ENCODE measurements around the gene EGLN3. TPM values are rescaled to one million over a fixed set of nuclear protein-coding genes. Genes with fewer than 3 reads are reported as not detected.

EGLN3 gene
- polyA plus RNA-seq, 4 donors = 13.1 to 40.5 (median 25.5) TPM

DNA sequence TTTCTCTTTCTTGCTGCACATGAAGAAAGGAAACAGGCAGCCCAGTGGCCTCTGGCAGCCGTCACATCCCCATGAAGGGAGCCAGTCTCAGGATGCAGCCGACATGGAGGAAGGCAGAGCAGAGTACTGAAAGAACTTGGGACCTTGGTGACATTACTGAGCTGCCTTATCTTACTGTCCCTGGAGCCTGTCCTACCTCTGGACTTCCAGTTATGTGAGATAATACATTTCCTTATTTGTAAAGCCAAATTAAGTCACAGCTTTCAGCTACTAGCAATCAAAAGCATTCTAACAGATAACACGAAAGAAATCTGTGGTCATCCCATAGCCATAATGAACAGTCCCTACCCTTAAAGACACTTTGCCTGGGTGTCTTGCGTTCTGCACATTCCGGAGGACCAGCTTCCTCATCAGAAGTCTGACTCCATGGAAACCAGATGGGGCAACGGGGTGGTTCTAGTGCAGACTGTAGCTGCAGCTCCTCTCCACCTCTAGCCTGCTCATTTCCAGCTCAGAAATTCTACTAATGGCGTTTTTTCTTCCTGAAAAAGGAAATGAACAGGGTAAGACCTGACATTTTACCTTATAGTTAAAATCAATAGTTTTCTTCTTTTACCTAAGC, 7.8 kb upstream of the EGLN3 start:
- WGBS, 3 donors = 68 to 81% (median 69%) methylated on average over 7 of the region's 7 CpGs
- H3K4me3 ChIP-seq (ENCODE audit: low read depth in 1 of 3, low read length in 3 of 3) = no peak overlapping the region
- H3K27me3 ChIP-seq (ENCODE audit: control insufficient read depth in 3 of 3, insufficient read depth in 3 of 3, low read length in 3 of 3) = no peaks in the 10 kb centered on the region
- FAIRE-seq = no peak
- H3K4me1 ChIP-seq (ENCODE audit: control insufficient read depth in 3 of 3, insufficient read depth in 2 of 3, low read depth in 1 of 3, low read length in 2 of 3) = peaks cover 0 to 2% (median 0%) of the 10 kb centered on the region in 3 donors
- peak in 1 of 2 donors; percentile 77 for DNase-seq
- H3K36me3 ChIP-seq (ENCODE audit: control insufficient read depth in 3 of 3, insufficient read depth in 2 of 3, low read depth in 1 of 3, low read length in 3 of 3) = no peaks in the 10 kb centered on the region
- no peaks in the 10 kb centered on the region for H3K9me3 ChIP-seq (ENCODE audit: control insufficient read depth in 2 of 2, insufficient read depth in 1 of 2, low read depth in 1 of 2, low read length in 1 of 2)
- H3K27ac ChIP-seq (ENCODE audit: low read depth in 1 of 3, low read length in 2 of 3) = no peak overlapping the region

DNA sequence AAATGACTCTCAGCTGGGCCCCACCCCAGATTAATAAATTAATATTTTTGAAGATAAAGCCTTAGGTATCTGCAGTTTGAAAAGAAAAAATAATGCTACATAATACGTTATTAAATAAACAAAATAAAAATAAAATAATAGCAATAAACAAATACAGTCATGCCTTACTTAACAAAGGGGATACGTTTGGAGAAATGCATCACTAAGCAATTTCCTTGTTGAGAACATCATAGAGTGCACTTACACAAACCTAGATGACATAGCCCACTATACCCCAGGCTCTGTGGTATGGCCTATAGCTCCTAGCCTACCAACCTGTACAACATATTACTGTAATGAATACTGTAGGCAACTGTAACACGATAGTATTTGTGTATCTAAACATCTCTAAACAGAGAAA, 7.1 kb upstream of the EGLN3 start:
- DNase-seq (no peak), FAIRE-seq (no peak)
- no peaks in the 10 kb centered on the region for H3K36me3 ChIP-seq (ENCODE audit: control insufficient read depth in 3 of 3, insufficient read depth in 2 of 3, low read depth in 1 of 3, low read length in 3 of 3)
- WGBS, 3 donors = 69 to 88% (median 74%) methylated on average over 3 of the region's 3 CpGs
- no peak overlapping the region for H3K27ac ChIP-seq (ENCODE audit: low read depth in 1 of 3, low read length in 2 of 3)
- H3K27me3 ChIP-seq (ENCODE audit: control insufficient read depth in 3 of 3, insufficient read depth in 3 of 3, low read length in 3 of 3) = no peaks in the 10 kb centered on the region
- H3K4me1 ChIP-seq (ENCODE audit: control insufficient read depth in 3 of 3, insufficient read depth in 2 of 3, low read depth in 1 of 3, low read length in 2 of 3) = peaks cover 0 to 2% (median 0%) of the 10 kb centered on the region in 3 donors
- H3K9me3 ChIP-seq (ENCODE audit: control insufficient read depth in 2 of 2, insufficient read depth in 1 of 2, low read depth in 1 of 2, low read length in 1 of 2) = no peaks in the 10 kb centered on the region
- no peak overlapping the region for H3K4me3 ChIP-seq (ENCODE audit: low read depth in 1 of 3, low read length in 3 of 3)

DNA sequence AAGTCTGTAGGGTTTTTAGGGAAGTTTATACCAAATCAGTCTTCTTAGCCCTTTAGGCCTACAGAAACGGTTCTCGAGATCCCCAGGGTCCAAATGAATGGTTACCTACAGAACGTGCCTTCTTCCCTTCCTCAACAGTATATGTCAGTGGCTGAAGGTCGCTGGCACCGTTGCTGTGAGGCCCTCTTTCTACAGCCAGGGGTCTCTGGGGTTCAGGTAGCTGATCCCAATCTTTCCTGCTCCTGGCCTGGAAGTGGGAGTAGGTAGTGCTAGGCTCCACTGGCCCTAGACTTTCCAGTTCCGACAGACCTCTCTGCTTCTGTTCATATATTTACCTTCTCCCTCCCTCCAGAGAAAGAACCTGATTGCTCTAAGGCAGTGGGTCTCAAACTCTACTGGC, 6.4 kb upstream of the EGLN3 start:
- DNase-seq (no peak), FAIRE-seq (no peak)
- H3K4me3 ChIP-seq (ENCODE audit: low read depth in 1 of 3, low read length in 3 of 3) = no peak overlapping the region

DNA sequence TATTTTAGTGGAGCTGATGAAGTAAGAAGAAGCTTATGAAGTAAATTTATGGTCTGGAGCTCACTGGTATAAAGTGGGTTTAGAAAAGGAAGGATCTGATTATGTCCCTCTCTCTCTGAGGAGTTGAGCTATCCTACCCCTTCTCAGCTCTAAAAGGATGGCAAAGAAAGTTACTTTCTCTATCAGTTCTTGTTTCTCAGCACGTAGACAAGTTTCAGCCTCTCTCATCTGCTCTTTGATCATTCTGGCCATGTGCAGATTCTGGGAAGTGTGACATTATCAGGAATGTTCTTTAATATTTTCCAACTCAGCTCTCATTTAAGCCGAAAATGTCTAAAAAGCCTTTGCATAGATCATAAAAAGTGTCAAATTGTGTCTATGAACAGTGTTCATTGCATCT, 5.8 kb upstream of the EGLN3 start:
- WGBS, 3 donors = 71 to 82% (median 74%) methylated on average over 2 of the region's 2 CpGs
- no peaks in the 10 kb centered on the region for H3K36me3 ChIP-seq (ENCODE audit: control insufficient read depth in 3 of 3, insufficient read depth in 2 of 3, low read depth in 1 of 3, low read length in 3 of 3)
- FAIRE-seq = no peak

More for the DNA sequence above, 6.4 kb upstream of the EGLN3 start:
- WGBS, 3 donors = 88 to 92% (median 89%) methylated on average over 6 of the region's 6 CpGs
- H3K4me1 ChIP-seq (ENCODE audit: control insufficient read depth in 3 of 3, insufficient read depth in 2 of 3, low read depth in 1 of 3, low read length in 2 of 3) = peaks cover 0 to 2% (median 0%) of the 10 kb centered on the region in 3 donors
- H3K9me3 ChIP-seq (ENCODE audit: control insufficient read depth in 2 of 2, insufficient read depth in 1 of 2, low read depth in 1 of 2, low read length in 1 of 2) = no peaks in the 10 kb centered on the region
- no peaks in the 10 kb centered on the region for H3K27me3 ChIP-seq (ENCODE audit: control insufficient read depth in 3 of 3, insufficient read depth in 3 of 3, low read length in 3 of 3)
- H3K36me3 ChIP-seq (ENCODE audit: control insufficient read depth in 3 of 3, insufficient read depth in 2 of 3, low read depth in 1 of 3, low read length in 3 of 3) = no peaks in the 10 kb centered on the region
- no peak overlapping the region for H3K27ac ChIP-seq (ENCODE audit: low read depth in 1 of 3, low read length in 2 of 3)

DNA sequence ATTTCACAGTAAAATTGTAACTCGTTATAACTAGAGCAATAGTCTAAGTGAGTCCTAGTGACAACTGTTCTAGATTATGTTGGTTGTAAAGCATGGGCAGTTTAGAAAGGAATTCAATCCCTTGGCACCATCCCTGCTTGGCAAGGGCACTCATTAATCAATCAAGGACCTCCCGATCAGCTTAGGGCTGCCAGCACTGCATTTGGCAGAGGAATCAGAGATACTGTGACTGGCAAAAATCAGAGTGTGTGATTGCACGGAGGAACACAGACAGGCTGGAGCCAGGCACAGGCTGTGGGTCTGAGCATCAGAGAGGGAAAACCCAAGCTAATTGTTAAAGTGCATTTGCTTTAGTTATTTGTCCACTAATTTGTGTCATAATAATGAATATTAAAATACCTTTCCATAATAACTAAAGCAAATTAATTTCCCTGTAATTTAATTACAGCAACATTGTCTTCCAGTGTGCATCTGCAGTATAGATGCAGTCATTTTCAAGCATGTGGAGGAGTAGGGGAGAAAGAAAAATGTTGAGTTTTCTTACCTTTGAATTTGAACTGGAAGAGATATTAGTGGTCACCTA, 3.2 kb upstream of the EGLN3 start:
- H3K27ac ChIP-seq (ENCODE audit: low read depth in 1 of 3, low read length in 2 of 3) = no peak overlapping the region
- H3K27me3 ChIP-seq (ENCODE audit: control insufficient read depth in 3 of 3, insufficient read depth in 3 of 3, low read length in 3 of 3) = no peaks in the 10 kb centered on the region
- H3K4me1 ChIP-seq (ENCODE audit: control insufficient read depth in 3 of 3, insufficient read depth in 2 of 3, low read depth in 1 of 3, low read length in 2 of 3) = peaks cover 0 to 8% (median 0%) of the 10 kb centered on the region in 3 donors
- no peaks in the 10 kb centered on the region for H3K36me3 ChIP-seq (ENCODE audit: control insufficient read depth in 3 of 3, insufficient read depth in 2 of 3, low read depth in 1 of 3, low read length in 3 of 3)
- 13 to 45% (median 20%) methylated on average over 3 of the region's 3 CpGs for WGBS, 3 donors
- DNase-seq = no peak
- no peak for FAIRE-seq
- H3K9me3 ChIP-seq (ENCODE audit: control insufficient read depth in 2 of 2, insufficient read depth in 1 of 2, low read depth in 1 of 2, low read length in 1 of 2) = no peaks in the 10 kb centered on the region
- no peak overlapping the region for H3K4me3 ChIP-seq (ENCODE audit: low read depth in 1 of 3, low read length in 3 of 3)

More for the DNA sequence above, 5.8 kb upstream of the EGLN3 start:
- DNase-seq = no peak
- no peaks in the 10 kb centered on the region for H3K27me3 ChIP-seq (ENCODE audit: control insufficient read depth in 3 of 3, insufficient read depth in 3 of 3, low read length in 3 of 3)
- no peak overlapping the region for H3K4me3 ChIP-seq (ENCODE audit: low read depth in 1 of 3, low read length in 3 of 3)
- H3K27ac ChIP-seq (ENCODE audit: low read depth in 1 of 3, low read length in 2 of 3) = no peak overlapping the region
- H3K4me1 ChIP-seq (ENCODE audit: control insufficient read depth in 3 of 3, insufficient read depth in 2 of 3, low read depth in 1 of 3, low read length in 2 of 3) = peaks cover 0 to 3% (median 0%) of the 10 kb centered on the region in 3 donors
- no peaks in the 10 kb centered on the region for H3K9me3 ChIP-seq (ENCODE audit: control insufficient read depth in 2 of 2, insufficient read depth in 1 of 2, low read depth in 1 of 2, low read length in 1 of 2)

GRCh38 chr14:33952541-33952940, 1.7 kb upstream of the EGLN3 start:
- DNase-seq (no peak), FAIRE-seq (no peak)
- no peaks in the 10 kb centered on the region for H3K9me3 ChIP-seq (ENCODE audit: control insufficient read depth in 2 of 2, insufficient read depth in 1 of 2, low read depth in 1 of 2, low read length in 1 of 2)
- H3K27me3 ChIP-seq (ENCODE audit: control insufficient read depth in 3 of 3, insufficient read depth in 3 of 3, low read length in 3 of 3) = no peaks in the 10 kb centered on the region
- no peak overlapping the region for H3K27ac ChIP-seq (ENCODE audit: low read depth in 1 of 3, low read length in 2 of 3)
- H3K4me3 ChIP-seq (ENCODE audit: low read depth in 1 of 3, low read length in 3 of 3) = no peak overlapping the region
- H3K36me3 ChIP-seq (ENCODE audit: control insufficient read depth in 3 of 3, insufficient read depth in 2 of 3, low read depth in 1 of 3, low read length in 3 of 3) = no peaks in the 10 kb centered on the region
- 46 to 72% (median 50%) methylated on average over 1 of the region's 1 CpG for WGBS, 3 donors
- H3K4me1 ChIP-seq (ENCODE audit: control insufficient read depth in 3 of 3, insufficient read depth in 2 of 3, low read depth in 1 of 3, low read length in 2 of 3) = peaks cover 0 to 10% (median 0%) of the 10 kb centered on the region in 3 donors

DNA sequence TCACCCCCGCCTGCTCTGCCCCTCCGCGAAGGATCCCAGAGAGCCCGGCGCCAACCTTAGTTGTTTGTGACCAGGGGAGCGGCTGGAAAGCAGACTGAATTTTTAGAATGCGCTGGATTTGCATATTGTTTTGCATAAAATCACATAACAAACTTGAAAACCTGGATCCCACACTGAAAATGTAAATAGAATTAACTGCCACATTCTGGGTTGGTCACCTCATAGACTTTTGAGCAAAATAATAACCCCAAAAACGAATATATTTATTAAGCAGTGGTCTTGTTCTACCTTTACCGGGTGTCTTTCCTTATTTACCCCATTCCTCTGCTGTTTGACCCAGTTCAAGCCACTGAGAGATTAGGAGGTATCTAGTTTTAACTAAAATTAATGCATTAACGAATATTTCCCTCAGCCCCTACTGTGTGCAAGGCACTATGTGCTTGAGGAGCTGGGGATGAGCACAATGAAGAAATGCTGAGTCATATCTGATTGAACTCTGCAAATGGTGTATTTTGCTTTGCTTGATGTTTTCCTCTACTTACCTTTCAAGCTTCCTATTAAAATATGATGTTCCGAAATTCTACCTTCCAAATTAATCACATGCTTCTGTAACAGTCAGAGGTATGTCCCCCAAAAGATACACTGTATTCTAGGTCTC, 438 bp upstream of the EGLN3 start:
- FAIRE-seq = no peak

DNA sequence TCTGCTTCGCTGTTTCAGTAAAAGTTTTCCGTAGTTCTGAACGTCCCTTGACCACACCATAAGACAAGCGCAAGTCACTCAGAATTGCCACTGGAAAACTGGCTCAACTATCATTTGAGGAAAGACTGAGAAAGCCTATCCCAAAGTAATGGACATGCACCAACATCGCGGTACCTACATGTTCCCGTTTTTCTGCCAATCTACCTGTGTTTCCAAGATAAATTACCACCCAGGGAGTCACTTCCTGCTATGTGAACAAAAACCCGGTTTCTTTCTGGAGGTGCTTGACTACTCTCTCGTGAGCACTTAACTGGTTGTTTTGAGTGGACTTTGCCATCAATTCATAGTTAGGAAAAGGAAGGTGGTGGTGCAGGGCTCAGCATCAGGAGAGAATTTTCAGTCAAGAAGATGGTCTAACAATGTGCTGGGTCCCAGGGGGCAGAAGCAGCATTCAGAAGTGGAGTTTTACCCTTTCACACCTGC, 1.4 kb downstream of the EGLN3 start:
- Histone ChIP-seq H3K4me3 (ENCODE audit: low read depth in 1 of 3, low read length in 3 of 3) (peak overlapping the region; percentile 58 to 96 (median 77)), H3K36me3 (ENCODE audit: control insufficient read depth in 3 of 3, insufficient read depth in 2 of 3, low read depth in 1 of 3, low read length in 3 of 3) (peaks cover 0 to 3% (median 0%) of the 10 kb centered on the region in 3 donors), H3K4me1 (ENCODE audit: control insufficient read depth in 3 of 3, insufficient read depth in 2 of 3, low read depth in 1 of 3, low read length in 2 of 3) (peaks cover 2 to 10% (median 5%) of the 10 kb centered on the region in 3 donors), H3K27ac (ENCODE audit: low read depth in 1 of 3, low read length in 2 of 3) (peak overlapping the region; percentile 73 to 93 (median 81)), H3K9me3 (ENCODE audit: control insufficient read depth in 2 of 2, insufficient read depth in 1 of 2, low read depth in 1 of 2, low read length in 1 of 2) (no peaks in the 10 kb centered on the region), H3K27me3 (ENCODE audit: control insufficient read depth in 3 of 3, insufficient read depth in 3 of 3, low read length in 3 of 3) (no peaks in the 10 kb centered on the region)
- DNase-seq = peak; percentile 74 to 75
- WGBS, 3 donors = 11 to 27% (median 21%) methylated on average over 9 of the region's 9 CpGs
- FAIRE-seq = no peak

More for the DNA sequence above, 438 bp upstream of the EGLN3 start:
- H3K36me3 ChIP-seq (ENCODE audit: control insufficient read depth in 3 of 3, insufficient read depth in 2 of 3, low read depth in 1 of 3, low read length in 3 of 3) = no peaks in the 10 kb centered on the region
- 11 to 15% (median 11%) methylated on average over 11 of the region's 11 CpGs for WGBS, 3 donors
- peaks cover 2 to 10% (median 5%) of the 10 kb centered on the region in 3 donors for H3K4me1 ChIP-seq (ENCODE audit: control insufficient read depth in 3 of 3, insufficient read depth in 2 of 3, low read depth in 1 of 3, low read length in 2 of 3)
- no peak for DNase-seq
- H3K27me3 ChIP-seq (ENCODE audit: control insufficient read depth in 3 of 3, insufficient read depth in 3 of 3, low read length in 3 of 3) = no peaks in the 10 kb centered on the region
- no peaks in the 10 kb centered on the region for H3K9me3 ChIP-seq (ENCODE audit: control insufficient read depth in 2 of 2, insufficient read depth in 1 of 2, low read depth in 1 of 2, low read length in 1 of 2)
- H3K27ac ChIP-seq (ENCODE audit: low read depth in 1 of 3, low read length in 2 of 3) = peak overlapping the region in 1 of 3 donors; percentile 93
- H3K4me3 ChIP-seq (ENCODE audit: low read depth in 1 of 3, low read length in 3 of 3) = peak overlapping the region in 2 of 3 donors; percentile 77 to 96

Measured in small intestine (tissue), 7 donors.